Retinal pigment epithelial cell (primary cell): ENCODE results near the gene F5.

Experiments
- DNase-seq: peaks from one replicate; pipeline ENCODE4 v3.0.0-alpha.2; 2010; ENCODE audit warnings: low read depth
- H3K4me3 ChIP-seq: 2 replicates; pipeline ENCODE4 v1.5.1; 2011; ENCODE audit warnings: mild to moderate bottlenecking, low read length, control low read depth, moderate library complexity
- TF ChIP-seq, protein P1 (sequence below): conservative IDR thresholded peaks from 2 replicates; pipeline ENCODE4 v1.5.1; 2011; ENCODE audit warnings: low read depth, low read length, control low read depth, inconsistent platforms

Gene F5

DNA sequence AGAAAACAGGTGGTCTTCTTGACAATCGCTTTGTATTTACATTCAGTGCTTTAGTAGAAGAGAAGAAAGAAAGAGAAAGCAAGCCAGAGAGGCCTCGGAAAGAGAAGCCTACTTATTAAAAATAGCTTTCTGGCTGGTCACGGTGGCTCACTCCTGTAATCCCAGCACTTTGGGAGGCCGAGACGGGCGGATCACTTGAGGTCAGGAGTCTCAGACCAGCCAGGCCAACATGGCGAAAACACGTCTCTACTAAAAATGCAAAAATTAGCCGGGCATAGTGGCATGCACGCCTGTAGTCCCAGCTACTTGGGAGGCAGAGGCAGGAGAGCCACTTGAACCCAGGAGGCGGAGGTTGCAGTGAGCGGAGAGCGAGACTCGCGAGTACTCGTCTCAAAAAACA is 98.7 kb downstream of the F5 start:
- DNase-seq: no peak
- TF ChIP-seq, protein P1, sequence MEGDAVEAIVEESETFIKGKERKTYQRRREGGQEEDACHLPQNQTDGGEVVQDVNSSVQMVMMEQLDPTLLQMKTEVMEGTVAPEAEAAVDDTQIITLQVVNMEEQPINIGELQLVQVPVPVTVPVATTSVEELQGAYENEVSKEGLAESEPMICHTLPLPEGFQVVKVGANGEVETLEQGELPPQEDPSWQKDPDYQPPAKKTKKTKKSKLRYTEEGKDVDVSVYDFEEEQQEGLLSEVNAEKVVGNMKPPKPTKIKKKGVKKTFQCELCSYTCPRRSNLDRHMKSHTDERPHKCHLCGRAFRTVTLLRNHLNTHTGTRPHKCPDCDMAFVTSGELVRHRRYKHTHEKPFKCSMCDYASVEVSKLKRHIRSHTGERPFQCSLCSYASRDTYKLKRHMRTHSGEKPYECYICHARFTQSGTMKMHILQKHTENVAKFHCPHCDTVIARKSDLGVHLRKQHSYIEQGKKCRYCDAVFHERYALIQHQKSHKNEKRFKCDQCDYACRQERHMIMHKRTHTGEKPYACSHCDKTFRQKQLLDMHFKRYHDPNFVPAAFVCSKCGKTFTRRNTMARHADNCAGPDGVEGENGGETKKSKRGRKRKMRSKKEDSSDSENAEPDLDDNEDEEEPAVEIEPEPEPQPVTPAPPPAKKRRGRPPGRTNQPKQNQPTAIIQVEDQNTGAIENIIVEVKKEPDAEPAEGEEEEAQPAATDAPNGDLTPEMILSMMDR: no peak

DNA sequence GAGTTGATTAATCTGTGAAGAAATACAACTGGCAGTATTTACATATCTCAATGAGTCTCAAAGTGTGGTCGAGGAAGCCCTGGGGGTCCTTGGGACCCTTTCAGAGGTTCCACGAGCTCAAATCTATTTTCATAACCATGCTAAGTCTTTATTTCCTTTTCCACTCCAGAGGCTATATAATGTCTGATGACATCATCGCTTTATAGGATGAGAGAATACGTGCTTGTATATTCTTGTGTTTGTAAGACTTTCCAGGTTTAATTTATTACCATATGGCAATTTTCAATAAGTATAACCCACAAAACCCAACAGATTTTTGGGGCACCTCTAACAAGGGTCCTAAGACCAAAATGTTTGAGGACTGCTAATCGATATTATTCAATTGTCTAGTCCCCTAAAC is 99.1 kb downstream of the F5 start:
- TF ChIP-seq, protein P1: no peak
- H3K4me3 ChIP-seq: peak overlapping the region; percentile 76
- no peak for DNase-seq

More for the DNA sequence above, 98.7 kb downstream of the F5 start:
- no peak overlapping the region for H3K4me3 ChIP-seq

DNA sequence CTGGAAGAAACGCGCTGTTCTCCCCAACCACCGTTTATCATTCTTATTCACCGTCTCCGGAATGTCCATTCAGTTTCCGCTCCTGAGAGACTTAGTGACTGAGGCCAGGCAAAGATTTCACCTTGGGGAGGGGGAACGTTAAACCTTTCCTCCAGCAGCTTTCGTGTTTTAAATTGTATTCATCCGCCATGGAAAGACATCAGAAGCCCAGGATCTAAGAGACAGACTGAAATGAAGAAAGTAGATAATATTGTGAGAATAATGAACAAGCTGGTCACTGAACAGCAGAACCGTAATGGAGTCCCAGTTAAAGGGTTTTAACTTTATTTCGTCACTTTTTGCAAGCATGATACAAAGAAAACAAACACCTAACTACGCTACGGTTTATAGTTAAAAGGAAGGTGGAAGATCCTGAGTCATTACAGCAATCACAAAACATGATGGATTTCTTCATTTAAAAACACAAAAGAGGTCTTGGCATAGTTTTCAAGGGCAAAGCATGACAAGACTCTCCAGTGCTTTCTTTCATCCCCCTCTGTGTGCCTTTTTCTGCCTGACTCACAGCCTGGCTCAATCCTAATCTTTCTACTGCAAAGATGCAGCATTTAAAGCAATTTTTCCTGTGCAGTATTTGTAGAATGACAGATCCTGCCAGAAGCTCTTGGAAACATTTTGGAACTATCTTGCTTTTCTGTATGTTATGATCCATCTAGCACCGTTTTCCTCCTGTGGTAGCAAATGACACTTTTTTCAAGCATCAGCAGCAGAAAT is 99.8 kb downstream of the F5 start:
- TF ChIP-seq, protein P1: no peak
- no peak for DNase-seq
- H3K4me3 ChIP-seq: peak overlapping the region; percentile 76

DNA sequence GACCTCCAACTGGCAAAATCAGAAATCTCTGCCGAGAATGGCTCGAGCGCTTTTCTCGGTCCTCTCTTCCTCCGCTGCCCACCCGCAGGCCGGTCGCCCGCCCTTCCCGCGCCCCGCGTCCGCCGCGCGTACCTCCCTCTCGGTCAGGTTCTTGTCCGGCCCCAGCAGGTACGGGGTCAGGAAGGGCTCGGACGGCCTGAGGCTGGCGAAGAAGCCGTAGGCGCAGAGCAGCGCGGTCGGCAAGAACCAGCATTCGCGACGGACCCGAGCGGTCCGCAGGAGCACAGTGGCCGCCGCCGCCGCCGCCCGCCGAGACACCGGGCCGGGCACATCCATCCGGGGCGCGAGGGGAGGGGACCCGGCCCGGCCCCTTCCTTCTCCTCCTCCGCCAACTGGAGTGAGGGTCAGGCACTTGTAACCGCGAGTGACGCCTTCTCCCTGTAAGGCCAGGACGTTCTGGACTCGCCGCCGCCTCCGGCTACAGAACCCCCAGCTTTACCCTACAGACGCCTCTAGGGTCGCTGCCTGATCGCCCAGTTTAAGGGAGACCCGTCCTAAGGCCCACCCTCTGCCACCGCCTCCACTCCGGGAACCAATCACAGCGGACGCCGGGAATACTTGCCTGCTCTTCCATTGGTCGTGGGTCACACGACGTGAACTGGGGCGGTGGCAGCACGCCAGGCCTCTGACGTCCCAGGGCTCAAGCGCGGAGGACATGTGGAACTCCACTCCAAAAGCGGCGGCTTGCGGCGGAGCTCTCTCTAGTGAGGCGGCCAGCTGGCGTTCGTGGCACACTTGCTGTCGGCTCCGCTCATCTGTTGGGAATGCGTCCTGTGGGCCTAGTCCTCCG is 100.6 kb downstream of the F5 start, which contains the start of gene SLC19A2:
SLC19A2 (minus strand) TSS at position 514 of the 850 bp plus-strand sequence; CDS start at position 336, 178 bp downstream.
- TF ChIP-seq, protein P1: peak; percentile 29
- peak within 1 kb of the TSS; percentile 76 for H3K4me3 ChIP-seq
- DNase-seq: peak; percentile 98

DNA sequence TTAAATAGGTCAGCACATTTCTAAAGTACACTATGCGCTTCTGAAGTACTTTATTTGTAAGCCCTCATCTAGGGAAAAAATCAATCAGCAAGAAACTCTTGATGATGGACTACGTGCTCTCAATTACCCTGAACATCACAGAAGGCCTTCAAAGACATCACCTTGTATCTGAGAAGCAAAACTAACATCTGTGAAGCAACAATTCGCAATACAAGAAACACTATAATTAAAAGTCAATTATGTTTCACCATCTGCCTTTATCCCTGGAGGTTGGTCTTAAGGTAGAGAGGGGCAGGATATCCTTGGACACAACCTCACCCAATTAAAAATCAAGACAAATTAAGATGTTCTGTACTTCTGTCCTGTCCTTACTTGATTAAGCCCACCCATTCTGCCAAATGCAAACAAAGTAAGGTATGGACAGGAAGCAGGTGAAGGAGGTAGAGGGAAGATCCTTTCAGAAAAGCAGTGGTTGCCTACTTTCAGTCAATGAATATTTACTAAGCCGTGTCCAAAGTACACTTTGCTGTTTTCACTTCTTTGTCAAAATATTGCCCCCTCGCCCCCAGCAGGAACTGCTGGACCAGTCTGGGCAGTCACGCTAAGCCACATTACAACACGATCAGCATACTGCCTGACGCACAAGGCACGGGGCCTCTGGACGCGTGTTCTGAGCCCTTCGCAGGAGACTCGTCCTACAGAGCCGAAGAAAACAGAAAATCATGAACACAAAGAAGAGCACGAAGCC is 101.4 kb downstream of the F5 start:
- peak overlapping the region; percentile 76 for H3K4me3 ChIP-seq
- DNase-seq: peak; percentile 74
- TF ChIP-seq, protein P1: no peak

DNA sequence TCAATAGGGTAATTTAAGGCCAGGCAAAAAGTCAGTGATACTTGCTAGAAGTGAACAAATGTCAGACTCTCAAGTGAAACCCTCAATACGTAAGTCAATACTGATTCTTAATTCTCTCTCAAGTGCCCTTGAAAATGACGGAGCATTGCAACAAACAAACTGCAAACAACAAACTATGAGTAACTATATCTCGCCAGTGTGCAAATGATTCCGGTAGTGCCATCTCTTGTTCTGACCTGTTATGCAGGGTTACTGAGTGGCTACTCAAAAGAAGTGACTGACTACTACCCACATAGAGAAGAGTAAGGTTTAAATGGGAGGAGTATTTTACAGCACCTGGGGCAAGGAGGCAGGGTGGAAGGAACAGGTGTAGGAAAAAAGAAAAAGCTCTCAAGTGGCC is 102.2 kb downstream of the F5 start:
- DNase-seq: no peak
- H3K4me3 ChIP-seq: peak overlapping the region; percentile 76
- TF ChIP-seq, protein P1: no peak
